RWPE2 (cell line): Measurements from ENCODE around the gene DMAC2.
"Not testable (repeated sequence)": the region's sequence is repeated elsewhere in the genome, so short reads cannot be mapped to it uniquely, and the experiment has no call there.

ENCODE experiments used
- ATAC-seq: fragments of 200-7000 bp; cut with Tn5 transposase; 3 replicates; pipeline ENCODE4 v1.9.1; 2021; ENCODE audit warnings: low read depth
- DNase-seq: peaks from one replicate; pipeline ENCODE4 v3.0.0-alpha.2; 2020; ENCODE audit warnings: low spot score
- H3K27ac ChIP-seq: fragments of 450-650 bp; 2 replicates; pipeline ENCODE4 v1.5.1; 2017; ENCODE audit warnings: mild to moderate bottlenecking; ENCODE audit not compliant: poor library complexity, severe bottlenecking
- H3K27me3 ChIP-seq: fragments of 250-450 bp; sonication (Bioruptor Pico); 2 replicates; pipeline ENCODE4 v1.5.1; 2021; ENCODE audit warnings: mild to moderate bottlenecking, moderate library complexity; ENCODE audit not compliant: insufficient read depth, poor library complexity, severe bottlenecking
- H3K36me3 ChIP-seq: fragments of 250-450 bp; sonication (Bioruptor Pico); 2 replicates; pipeline ENCODE4 v1.5.1; 2020; ENCODE audit warnings: low read depth, mild to moderate bottlenecking, moderate library complexity
- H3K4me1 ChIP-seq: fragments of 250-450 bp; sonication (Bioruptor Pico); 2 replicates; pipeline ENCODE4 v1.5.1; 2021; ENCODE audit warnings: mild to moderate bottlenecking, moderate library complexity; ENCODE audit not compliant: insufficient read depth, poor library complexity, severe bottlenecking
- H3K4me3 ChIP-seq: fragments of 250-450 bp; sonication (Bioruptor Pico); 2 replicates; pipeline ENCODE4 v1.5.1; 2021; ENCODE audit warnings: mild to moderate bottlenecking, moderate library complexity; ENCODE audit not compliant: severe bottlenecking
- H3K9me3 ChIP-seq: fragments of 250-450 bp; sonication (Bioruptor Pico); 2 replicates; pipeline ENCODE4 v1.5.1; 2021; ENCODE audit warnings: mild to moderate bottlenecking, moderate library complexity; ENCODE audit not compliant: severe bottlenecking
- TF ChIP-seq, protein P1 (sequence below): fragments of 450-650 bp; IDR thresholded peaks from one replicate; pipeline ENCODE4 v1.5.1; 2017; ENCODE audit warnings: mild to moderate bottlenecking, moderate library complexity; ENCODE audit not compliant: poor library complexity, severe bottlenecking

DMAC2 gene

GRCh38 chr19:41435936-41436673, 3.6 kb downstream of the DMAC2 start:
- TF ChIP-seq, protein P1, sequence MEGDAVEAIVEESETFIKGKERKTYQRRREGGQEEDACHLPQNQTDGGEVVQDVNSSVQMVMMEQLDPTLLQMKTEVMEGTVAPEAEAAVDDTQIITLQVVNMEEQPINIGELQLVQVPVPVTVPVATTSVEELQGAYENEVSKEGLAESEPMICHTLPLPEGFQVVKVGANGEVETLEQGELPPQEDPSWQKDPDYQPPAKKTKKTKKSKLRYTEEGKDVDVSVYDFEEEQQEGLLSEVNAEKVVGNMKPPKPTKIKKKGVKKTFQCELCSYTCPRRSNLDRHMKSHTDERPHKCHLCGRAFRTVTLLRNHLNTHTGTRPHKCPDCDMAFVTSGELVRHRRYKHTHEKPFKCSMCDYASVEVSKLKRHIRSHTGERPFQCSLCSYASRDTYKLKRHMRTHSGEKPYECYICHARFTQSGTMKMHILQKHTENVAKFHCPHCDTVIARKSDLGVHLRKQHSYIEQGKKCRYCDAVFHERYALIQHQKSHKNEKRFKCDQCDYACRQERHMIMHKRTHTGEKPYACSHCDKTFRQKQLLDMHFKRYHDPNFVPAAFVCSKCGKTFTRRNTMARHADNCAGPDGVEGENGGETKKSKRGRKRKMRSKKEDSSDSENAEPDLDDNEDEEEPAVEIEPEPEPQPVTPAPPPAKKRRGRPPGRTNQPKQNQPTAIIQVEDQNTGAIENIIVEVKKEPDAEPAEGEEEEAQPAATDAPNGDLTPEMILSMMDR, result no peak
- H3K27me3 ChIP-seq, result no peaks in the 10 kb centered on the region
- H3K4me1 ChIP-seq, result no peaks in the 10 kb centered on the region
- ATAC-seq (no peak), DNase-seq (peak; percentile 23)
- peaks cover 25% of the 10 kb centered on the region for H3K36me3 ChIP-seq
- no peak overlapping the region for H3K4me3 ChIP-seq
- no peak overlapping the region for H3K27ac ChIP-seq
- H3K9me3 ChIP-seq, result no peaks in the 10 kb centered on the region

- not testable (repeated sequence) for DNase-seq, H3K4me3 ChIP-seq, H3K9me3 ChIP-seq, ATAC-seq, H3K27me3 ChIP-seq, H3K27ac ChIP-seq, H3K4me1 ChIP-seq
- peaks cover 28% of the 10 kb centered on the region for H3K36me3 ChIP-seq
Observed at GRCh38 chr19:41435376-41435775, 4.3 kb downstream of the DMAC2 start.

DNA sequence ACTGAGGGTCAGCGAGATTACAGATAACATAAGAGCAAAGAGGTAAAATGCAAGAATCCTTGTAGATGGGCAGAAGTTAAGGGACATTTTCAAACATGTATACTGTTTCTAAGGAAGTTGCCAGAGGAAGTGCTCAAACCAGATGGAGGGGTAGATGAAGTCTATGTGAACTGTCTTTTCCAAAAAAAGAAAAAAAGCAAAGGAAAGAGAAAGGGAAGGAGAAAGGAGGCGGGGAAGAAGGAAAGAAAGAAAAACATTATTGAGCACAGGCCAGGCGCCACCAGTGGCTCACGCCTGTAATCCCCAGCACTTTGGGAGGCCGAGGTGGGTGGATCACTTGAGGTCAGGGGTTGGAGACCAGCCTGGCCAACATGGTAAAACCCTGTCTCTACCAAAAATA, 5.3 kb downstream of the DMAC2 start:
- ATAC-seq, result no peak
- no peak overlapping the region for H3K27ac ChIP-seq
- H3K4me3 ChIP-seq, result no peak overlapping the region
- TF ChIP-seq, protein P1, result no peak
- no peaks in the 10 kb centered on the region for H3K9me3 ChIP-seq
- H3K36me3 ChIP-seq, result peaks cover 28% of the 10 kb centered on the region
- no peaks in the 10 kb centered on the region for H3K4me1 ChIP-seq
- DNase-seq, result no peak
- no peaks in the 10 kb centered on the region for H3K27me3 ChIP-seq

DNA sequence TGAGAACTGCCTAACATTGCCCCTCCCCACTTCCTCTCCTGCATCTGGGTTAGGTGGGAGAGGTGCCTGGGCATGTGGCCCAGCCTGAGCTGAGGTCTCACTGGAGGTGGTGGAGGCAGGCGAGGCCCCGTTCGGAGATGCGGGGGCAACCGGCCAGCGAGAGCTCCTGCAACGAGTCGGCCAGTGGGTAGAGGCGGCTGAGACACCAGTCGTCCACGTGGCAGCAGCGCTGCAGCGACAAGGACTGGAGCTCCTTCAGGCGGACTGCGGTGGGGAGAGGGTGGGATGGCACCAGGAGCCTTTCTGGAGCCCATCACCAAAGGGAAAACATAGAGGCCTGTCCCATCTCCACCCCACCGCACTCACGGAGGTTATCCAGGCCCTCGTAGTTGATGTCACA, 6.5 kb downstream of the DMAC2 start:
- no peak for ATAC-seq
- TF ChIP-seq, protein P1, result no peak
- peaks cover 28% of the 10 kb centered on the region for H3K36me3 ChIP-seq
- no peaks in the 10 kb centered on the region for H3K27me3 ChIP-seq
- H3K27ac ChIP-seq, result no peak overlapping the region
- H3K4me3 ChIP-seq, result no peak overlapping the region
- H3K9me3 ChIP-seq, result no peaks in the 10 kb centered on the region
- no peak for DNase-seq
- H3K4me1 ChIP-seq, result no peaks in the 10 kb centered on the region

DNA sequence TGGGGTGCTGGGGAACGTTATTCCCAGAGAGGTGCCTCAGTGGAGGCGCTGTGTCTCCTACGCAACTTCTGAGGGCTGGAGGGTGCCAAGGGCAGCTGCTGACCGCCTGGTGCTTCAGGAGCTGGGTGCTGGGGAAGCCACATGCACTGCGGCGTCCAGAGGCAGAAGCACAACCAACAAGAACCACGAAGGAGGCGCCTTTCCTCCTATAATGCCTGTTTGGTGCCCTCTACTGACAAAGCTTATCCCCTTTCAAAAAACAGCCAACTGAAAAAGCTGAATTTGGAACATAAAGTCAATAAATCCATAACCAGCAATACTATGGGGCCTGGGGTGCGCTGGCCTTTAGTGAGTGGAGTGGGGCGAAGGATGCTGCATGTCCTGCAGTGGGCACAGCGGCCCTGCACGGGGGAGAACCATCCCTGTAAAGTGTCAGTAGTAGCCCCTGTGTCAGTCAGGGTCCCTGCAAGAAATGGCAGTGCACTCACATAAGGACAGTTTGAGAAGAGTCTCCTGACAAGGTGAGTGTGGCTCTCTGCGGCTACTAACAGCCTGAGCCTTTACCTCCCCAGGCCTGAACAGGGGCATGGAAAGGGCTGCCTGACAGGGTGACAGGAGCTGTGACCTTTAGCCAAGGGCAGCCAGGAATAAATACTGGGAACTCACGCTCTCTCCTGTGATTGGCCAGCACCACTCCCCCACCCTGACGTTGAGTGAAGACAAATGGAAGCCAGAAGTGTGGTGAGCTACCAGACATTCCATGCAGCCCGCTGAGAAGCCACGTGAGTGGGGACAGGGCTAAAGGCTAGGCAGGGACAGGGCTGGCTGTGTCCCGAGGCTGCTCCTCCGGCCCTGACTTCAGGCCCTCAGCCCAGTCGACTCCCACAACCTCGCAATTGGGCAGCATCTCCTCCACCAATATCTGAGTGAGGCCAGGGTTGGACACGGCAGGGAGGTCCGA, 8.0 kb downstream of the DMAC2 start:
- Histone ChIP-seq H3K9me3 (no peaks in the 10 kb centered on the region), H3K4me1 (no peaks in the 10 kb centered on the region), H3K27me3 (no peaks in the 10 kb centered on the region), H3K36me3 (peaks cover 23% of the 10 kb centered on the region), H3K27ac (no peak overlapping the region), H3K4me3 (no peak overlapping the region)
- DNase-seq (no peak), ATAC-seq (no peak)
- TF ChIP-seq, protein P1, result peak; percentile 57
